Ishikawa (cell line): ENCODE measurements around the gene CACNB2.

Source experiments
- CEBPB ChIP-seq: IDR thresholded peaks from 2 replicates; pipeline ENCODE4 v1.6.1; 2012
- CREB1 ChIP-seq: IDR thresholded peaks from 2 replicates; pipeline ENCODE4 v1.6.1; 2012; ENCODE audit warnings: low read depth
- EGR1 ChIP-seq: IDR thresholded peaks from 2 replicates; pipeline ENCODE4 v1.6.1; 2012
- EP300 ChIP-seq: IDR thresholded peaks from 2 replicates; pipeline ENCODE4 v1.6.1; 2012; ENCODE audit warnings: borderline replicate concordance
- FOXM1 ChIP-seq: IDR thresholded peaks from 2 replicates; pipeline ENCODE4 v1.6.1; 2012; ENCODE audit warnings: low read depth, borderline replicate concordance
- NFIC ChIP-seq: IDR thresholded peaks from 2 replicates; pipeline ENCODE4 v1.6.1; 2012
- RAD21 ChIP-seq: IDR thresholded peaks from 2 replicates; pipeline ENCODE4 v1.6.1; 2012; ENCODE audit warnings: low read depth
- REST ChIP-seq: IDR thresholded peaks from 2 replicates; pipeline ENCODE4 v1.6.1; 2012; ENCODE audit warnings: low read depth, mild to moderate bottlenecking
- TAF1 ChIP-seq: IDR thresholded peaks from 2 replicates; pipeline ENCODE4 v1.6.1; 2012; ENCODE audit warnings: low read depth, mild to moderate bottlenecking
- TCF12 ChIP-seq: IDR thresholded peaks from 2 replicates; pipeline ENCODE4 v1.6.1; 2012; ENCODE audit warnings: low read depth
- TEAD4 ChIP-seq: IDR thresholded peaks from 2 replicates; pipeline ENCODE4 v1.6.1; 2012
- USF1 ChIP-seq: IDR thresholded peaks from 2 replicates; pipeline ENCODE4 v1.6.1; 2012
- YY1 ChIP-seq: IDR thresholded peaks from 2 replicates; pipeline ENCODE4 v1.6.1; 2012; ENCODE audit warnings: low read depth
- ZBTB7A ChIP-seq: IDR thresholded peaks from 2 replicates; pipeline ENCODE4 v1.6.1; 2012; ENCODE audit warnings: low read depth
- TF ChIP-seq, protein P1 (sequence below): IDR thresholded peaks from 2 replicates; pipeline ENCODE4 v1.6.1; 2012

CACNB2 gene

GRCh38 chr10:18205098-18205834 is 65.0 kb downstream of the CACNB2 start:
- no peak for TF ChIP-seq EGR1
- no peak for TF ChIP-seq FOXM1
- no peak for TF ChIP-seq ZBTB7A
- no peak for TF ChIP-seq EP300
- TF ChIP-seq YY1: no peak
- no peak for TF ChIP-seq CREB1
- TF ChIP-seq TCF12: no peak
- TF ChIP-seq CEBPB: no peak
- no peak for TF ChIP-seq USF1
- TF ChIP-seq RAD21: no peak
- TF ChIP-seq, protein P1, sequence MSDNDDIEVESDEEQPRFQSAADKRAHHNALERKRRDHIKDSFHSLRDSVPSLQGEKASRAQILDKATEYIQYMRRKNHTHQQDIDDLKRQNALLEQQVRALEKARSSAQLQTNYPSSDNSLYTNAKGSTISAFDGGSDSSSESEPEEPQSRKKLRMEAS: no peak
- no peak for TF ChIP-seq TAF1
- no peak for TF ChIP-seq NFIC
- no peak for TF ChIP-seq TEAD4
- TF ChIP-seq REST: no peak

DNA sequence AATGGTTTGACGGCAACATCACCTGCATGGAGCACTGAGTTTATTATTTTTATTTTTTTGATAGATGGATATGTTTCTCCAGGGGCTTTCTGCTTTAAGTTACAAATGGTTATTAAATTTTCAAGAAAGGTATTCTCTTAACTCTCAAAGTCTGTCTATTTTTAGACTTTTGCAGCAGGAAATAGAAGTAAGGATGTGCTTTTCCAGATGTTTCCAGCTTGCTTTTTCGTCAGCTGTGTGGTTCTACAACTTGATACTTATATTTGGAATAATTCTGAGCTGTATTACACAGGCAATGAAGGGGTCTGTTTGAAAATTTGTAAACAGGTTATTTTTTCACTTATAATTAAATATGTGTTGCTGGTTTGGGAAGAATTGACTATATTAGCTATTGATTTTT is 69.0 kb downstream of the CACNB2 start:
- TF ChIP-seq TCF12 (no peak), RAD21 (no peak), ZBTB7A (no peak), TAF1 (no peak), EGR1 (no peak), USF1 (no peak), CREB1 (no peak), FOXM1 (no peak), NFIC (no peak), YY1 (no peak), EP300 (no peak), TEAD4 (no peak), CEBPB (no peak), REST (no peak)
- TF ChIP-seq, protein P1: no peak

DNA sequence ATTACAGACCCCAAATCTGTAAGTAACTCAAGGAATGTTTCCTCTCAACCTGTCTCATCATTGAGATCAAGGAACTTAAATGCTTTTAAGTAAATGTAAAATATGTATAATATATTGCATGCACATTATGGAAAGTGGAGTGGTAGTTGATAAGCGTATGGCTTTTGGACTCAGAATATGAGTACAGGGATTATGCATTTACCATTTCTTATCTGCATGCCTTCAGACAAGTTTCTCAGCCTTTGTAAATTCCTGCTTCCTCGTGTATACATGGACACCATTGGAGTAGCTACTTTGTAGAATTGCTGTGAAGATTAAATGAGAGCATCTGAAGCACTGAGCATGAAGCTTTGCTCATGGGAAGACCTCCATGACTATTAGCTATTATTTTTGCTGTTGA is 70.5 kb downstream of the CACNB2 start:
- TF ChIP-seq RAD21: no peak
- TF ChIP-seq EGR1: no peak
- TF ChIP-seq EP300: no peak
- TF ChIP-seq, protein P1: no peak
- TF ChIP-seq TCF12: no peak

DNA sequence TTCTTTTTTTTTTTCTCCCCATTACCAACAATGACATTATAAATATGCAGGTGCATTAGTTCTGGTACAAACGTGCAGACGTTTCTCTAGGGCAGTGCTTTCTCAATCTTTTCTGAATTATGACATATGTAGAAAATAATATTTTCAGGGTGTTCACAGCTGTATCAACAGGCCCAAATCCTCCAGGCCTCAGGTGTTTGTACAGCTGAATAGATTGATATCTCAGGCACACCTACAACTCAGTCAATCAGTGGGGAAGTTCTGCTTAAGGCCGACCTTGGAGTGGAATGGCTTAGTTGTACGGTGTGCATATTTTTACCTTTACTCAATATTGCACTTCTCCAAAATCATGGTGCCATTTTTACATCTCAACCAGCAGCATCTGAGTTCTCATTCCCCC is 71.6 kb downstream of the CACNB2 start:
- TF ChIP-seq, protein P1: no peak
- TF ChIP-seq EGR1 (no peak), FOXM1 (no peak), TAF1 (no peak), CREB1 (no peak), CEBPB (no peak), TEAD4 (no peak), USF1 (no peak), ZBTB7A (no peak), EP300 (no peak), TCF12 (no peak), RAD21 (no peak), NFIC (no peak), REST (no peak), YY1 (no peak)
